Bone marrow (tissue), 2 donors: ENCODE measurements around the gene ATP13A2.

Experiments
- DNase-seq, 2 donors: peaks; one replicate each; lab custom pipeline; 2025; lab: John Stamatoyannopoulos, UW

Gene ATP13A2

DNA sequence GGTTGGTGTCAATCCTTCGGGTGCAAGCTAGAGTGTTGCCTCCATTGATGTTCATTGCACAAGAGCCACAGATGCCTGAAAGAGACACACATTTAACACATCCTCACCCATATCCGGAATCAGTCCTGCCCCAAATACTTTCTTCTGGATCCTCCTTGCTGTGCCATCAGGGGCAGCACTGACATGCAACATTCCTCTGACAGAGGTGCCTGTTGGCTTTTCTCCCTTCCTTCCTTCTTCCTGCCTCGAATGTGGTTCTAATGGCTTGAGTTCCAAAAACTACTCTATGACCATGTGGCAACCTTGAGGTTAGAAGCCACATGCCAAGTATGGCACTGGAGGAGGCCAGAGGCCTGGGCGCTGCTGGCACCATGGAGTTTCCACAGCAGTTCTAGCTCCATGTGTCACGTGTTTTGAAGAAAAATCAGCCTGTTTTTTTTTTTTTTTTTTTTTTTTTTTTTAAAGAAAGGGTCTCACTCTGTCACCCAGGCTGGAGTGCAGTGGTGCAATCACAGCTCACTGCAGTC lies 17.0 kb upstream of the ATP13A2 start:
- no peak for DNase-seq

- no peak for DNase-seq
These were observed 16.2 kb upstream of the ATP13A2 start for GRCh38 chr1:17027900-17028299.

DNA sequence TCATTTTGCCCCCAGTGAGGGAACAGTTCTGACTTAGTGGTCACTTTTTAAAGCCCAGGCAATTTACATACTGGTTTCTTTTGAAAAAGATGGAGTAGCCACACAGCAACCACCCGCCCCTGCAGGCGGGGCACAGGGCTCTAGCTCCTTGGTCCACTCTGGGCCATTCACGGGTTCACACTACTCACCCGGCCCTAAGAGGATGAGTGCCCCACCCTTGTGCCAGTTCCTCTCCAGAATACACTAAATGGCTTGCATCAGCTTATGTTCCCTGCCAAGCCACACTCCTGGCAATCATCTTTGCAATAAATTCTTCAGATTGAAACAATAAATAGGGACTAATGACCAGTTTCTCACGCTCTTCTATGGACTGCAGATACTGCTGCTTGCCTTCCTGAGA lies 15.7 kb upstream of the ATP13A2 start:
- DNase-seq, result no peak

DNA sequence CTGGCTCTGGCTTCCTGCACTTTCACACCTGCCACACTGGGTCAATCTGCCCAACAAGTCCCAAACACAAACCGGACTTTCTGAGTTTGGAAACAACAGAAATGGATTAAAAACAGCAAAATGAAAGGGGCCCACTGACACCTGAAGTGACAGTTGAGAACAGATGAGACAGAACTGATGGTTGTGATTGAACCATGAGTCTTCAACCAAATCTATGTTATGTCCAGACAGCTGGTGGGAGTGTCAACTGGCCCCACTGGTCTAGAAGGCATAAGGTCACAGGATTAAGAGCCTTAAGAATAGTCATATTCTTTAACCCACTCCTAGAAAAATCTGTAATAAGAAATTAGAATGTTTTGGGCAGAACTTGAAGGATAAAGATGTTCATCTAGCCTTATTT lies 13.0 kb upstream of the ATP13A2 start:
- no peak for DNase-seq

- DNase-seq, result no peak
These were observed 11.8 kb upstream of the ATP13A2 start for GRCh38 chr1:17023573-17023972.

DNA sequence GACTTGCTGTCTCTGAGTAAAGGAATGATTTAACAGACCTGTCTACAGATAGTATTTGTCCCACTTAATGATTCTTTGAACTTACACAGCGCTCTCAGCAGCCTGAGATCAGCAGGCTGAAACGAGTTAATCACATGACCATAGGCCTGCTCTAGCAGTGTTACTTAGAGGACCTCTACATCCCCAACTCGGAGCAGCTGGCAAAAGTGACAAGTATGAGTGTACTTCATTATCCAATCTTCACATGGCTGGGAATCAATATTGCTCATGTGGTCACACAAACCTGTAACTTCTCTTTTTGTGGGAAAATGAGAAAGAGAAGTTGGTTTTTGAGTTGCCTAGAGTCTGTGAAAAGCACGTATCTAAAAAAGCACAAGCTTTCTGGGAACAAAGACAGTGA lies 11.4 kb upstream of the ATP13A2 start:
- no peak for DNase-seq

GRCh38 chr1:17021896-17022295 lies 10.2 kb upstream of the ATP13A2 start:
- no peak for DNase-seq

DNA sequence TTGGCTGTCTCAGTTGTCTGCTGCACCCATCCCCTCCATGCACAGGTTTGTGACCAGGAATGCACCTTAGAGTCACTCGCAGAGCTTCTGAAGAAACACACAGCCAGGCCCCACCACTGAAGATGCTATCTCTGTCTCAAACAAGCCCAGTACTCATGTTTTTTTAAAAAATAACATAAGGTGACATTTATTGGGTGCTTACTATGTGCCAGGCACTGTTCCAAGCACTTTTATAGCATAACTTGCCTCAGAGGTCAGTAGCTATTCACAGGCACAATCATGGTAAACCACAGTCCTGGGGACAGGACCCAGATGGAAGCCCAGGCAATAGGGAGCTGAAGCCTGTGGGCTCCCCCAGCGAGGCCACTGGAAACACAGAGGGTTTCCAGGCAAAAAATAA lies 8.8 kb upstream of the ATP13A2 start:
- no peak for DNase-seq

DNA sequence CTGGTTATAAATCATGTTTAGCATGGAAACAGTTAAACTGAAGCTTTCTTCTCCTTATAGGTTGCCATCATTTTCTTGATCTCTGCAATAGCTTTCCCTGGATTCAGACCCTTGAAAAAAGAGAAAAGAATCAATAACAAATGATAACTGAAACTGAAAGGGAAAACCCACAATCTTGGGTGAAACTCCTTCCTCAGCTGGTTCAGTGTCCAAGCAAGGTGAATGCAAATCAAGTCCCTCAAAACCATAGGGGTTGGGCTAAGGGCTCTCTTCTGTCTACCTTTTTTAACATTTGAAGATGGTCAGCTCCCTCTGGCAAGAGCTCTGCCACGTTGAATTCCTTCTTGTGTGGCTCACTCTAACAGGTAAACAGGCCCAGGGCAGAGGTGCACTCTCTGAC lies 7.1 kb upstream of the ATP13A2 start:
- DNase-seq, result no peak

DNA sequence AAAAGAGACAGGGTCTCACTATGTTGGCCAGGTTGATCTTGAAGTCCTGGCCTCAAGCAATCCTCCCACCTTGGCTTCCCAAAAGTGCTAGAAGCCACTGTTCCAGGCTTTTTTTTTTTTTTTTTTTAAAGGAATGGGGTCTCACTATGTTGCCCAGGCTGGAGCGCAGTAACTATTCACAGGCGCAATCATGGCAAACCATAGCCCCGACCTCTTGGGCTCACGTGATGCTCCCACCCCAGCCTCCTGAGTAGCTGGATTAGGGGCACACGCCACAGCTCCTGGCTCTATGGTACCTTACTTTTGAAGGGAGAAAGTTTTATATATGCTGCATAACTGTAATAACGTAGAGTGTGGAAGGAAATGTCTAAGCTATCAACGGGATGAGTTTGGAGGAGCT lies 5.7 kb upstream of the ATP13A2 start:
- no peak for DNase-seq

DNA sequence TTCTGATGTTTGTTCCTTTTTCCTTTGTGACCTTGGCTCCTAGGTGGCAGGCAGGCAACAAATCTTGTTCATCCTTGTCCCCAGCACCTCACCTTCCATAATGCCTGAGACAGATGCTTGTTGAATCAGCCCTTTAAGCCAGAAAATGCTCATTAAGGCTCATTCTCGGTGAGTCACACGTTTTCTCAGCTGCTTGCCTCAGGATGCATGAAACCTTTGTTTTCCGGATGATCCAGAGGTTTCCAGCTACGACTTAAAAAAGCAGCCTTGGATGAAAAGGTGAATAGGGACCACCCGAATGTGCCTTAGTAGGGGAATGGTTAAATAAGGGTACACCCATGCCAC lies 4.6 kb upstream of the ATP13A2 start:
- DNase-seq, result no peak

- DNase-seq, result no peak
These were observed 3.2 kb upstream of the ATP13A2 start for GRCh38 chr1:17014671-17015567.

- DNase-seq, result peak in 1 of 2 donors; percentile 44
These were observed 2.0 kb upstream of the ATP13A2 start for GRCh38 chr1:17013491-17014320.

GRCh38 chr1:17012775-17013490 lies 1.2 kb upstream of the ATP13A2 start:
- no peak for DNase-seq

- no peak for DNase-seq
These were observed 663 bp downstream of the ATP13A2 start for GRCh38 chr1:17011092-17011438.

DNA sequence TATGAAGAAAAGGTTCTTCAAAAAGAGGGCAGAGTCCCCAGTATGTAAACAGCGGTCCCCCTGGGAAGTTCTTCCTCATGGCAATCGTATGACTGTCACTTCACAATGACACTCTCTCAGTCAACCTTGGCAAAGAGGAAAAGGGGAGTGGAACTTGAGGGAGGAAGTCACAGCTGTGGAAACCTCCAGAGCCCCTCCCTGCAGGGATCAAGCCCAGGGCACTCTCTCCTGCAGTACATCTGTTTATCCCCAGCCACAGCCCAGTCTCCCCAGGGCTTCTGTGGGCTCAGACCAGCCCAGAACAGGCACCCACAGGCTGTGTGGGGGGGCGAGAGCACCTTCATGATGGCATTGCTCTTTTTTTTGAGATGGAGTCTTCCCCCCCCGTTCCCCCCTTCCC lies 2.0 kb downstream of the ATP13A2 start:
- peak in 1 of 2 donors; percentile 29 for DNase-seq

- DNase-seq, result no peak
These were observed 3.4 kb downstream of the ATP13A2 start for GRCh38 chr1:17008208-17008855.

DNA sequence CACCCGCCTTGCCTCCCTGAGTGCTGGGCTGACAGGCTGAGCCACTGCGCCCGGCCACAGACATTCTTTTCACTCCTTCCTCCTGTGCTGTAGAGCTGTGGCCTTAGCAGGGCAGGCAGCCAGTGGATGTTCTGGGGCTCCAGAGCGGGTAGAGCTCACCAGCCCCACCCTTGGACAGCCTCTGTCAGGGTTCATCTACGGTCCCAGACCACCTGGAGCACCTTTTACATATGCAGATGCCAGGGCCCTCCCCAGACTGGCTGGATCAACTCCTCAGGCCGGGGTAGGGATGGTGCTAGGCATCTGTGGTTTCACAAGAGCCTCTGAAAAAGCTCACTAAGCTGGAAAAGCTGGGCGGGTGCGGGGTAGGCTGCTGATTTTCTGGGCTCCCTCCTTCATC lies 4.6 kb downstream of the ATP13A2 start:
- no peak for DNase-seq

DNA sequence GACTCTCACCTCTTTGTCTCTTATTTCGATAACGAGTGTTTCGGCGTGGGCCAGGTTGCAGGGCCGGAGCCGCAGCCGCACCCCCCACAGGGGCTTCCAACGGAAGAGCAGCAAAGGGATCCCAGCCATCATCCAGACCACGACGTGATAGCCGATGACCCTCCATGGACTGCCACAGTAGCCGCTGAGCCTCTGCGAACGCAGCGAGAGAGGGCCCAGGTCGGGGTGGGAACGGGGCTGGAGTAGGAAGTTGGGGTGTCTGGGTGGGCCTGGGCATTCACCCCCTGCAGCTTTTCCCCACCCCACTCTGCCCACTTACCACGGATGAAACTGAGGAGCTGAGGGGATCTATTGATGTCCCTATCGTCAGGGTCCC lies 6.4 kb downstream of the ATP13A2 start:
- DNase-seq, result no peak

DNA sequence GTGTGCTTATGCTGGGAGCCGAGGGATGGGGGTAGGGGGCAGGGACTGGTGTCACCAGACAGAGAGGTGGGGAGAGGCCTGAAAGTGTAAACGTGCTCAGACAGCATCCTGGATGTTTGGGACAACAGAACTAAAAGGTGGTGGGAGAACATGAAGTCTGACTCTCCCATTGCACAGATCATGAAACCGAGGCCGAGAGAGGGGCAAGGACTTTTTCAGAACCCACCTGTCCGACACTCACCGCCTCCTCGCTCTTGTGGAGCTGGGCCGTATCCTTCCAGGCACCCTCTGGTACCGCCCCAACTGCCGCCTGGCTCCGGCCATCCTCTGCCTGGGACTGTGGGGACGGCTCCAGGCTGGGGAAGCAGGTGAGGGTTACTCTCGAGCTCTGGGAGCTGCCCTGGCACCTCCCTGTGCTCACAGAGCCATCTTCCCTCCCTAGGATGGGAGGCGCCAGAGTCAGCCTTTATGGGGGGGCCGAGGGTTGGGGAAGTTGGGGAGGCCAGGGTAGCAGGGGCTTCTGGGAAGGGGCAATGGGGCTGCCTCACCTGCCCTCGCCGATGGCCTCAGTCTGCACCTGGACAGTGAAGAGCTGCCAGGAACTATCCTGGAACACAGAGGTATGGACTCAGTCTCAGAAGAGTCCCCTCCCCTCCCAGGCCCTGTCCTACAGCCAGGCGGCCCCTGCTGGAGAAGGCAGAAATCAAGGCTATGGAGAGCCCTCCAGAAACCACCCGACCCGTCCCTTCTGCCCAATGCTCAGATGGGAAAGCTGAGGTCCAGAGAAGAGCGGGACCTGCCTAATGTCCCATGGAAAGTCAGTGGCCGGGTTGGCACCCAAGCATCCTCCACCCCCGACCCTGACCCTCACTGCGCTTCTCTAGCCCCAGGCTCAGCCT lies 7.0 kb downstream of the ATP13A2 start:
- no peak for DNase-seq

DNA sequence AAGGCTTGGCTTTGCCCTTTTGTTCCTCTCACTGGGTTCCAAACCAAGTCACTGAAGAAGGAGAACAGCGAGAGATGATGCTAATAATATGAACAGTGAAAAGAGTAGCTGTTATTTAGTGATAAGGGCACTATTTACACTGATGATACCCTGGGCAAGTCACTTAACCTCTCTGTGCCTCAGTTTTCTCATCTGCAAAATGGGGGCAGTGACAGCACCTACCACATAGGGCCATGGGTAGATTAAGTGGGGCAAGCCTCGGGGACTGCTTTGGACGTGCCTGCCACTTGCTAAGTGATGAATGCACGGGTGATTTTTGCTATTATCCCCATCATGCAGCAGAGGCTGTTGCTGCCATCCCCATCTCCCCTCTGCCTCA lies 9.2 kb downstream of the ATP13A2 start:
- no peak for DNase-seq
